Left ventricle myocardium inferior (tissue), 1 donor: ENCODE results near the gene SLC5A11. TPM values are rescaled to one million over a fixed set of nuclear protein-coding genes. Genes with fewer than 3 reads are reported as not detected.

Experiments used
- DNase-seq: peaks from one replicate; pipeline ENCODE4 v3.0.0-alpha.2; 2020
- H3K27ac ChIP-seq: fragments of 200-600 bp; replicated peaks from 2 replicates; pipeline ENCODE4 v1.8.0; 2021
- H3K27me3 ChIP-seq: fragments of 200-600 bp; 2 replicates; pipeline ENCODE4 v1.8.0; 2021; ENCODE audit warnings: low read depth
- H3K36me3 ChIP-seq: fragments of 200-600 bp; 2 replicates; pipeline ENCODE4 v1.8.0; 2021
- H3K4me1 ChIP-seq: fragments of 200-600 bp; 2 replicates; pipeline ENCODE4 v1.8.0; 2021
- H3K4me3 ChIP-seq: fragments of 200-600 bp; 2 replicates; pipeline ENCODE4 v1.8.0; 2021; ENCODE audit warnings: mild to moderate bottlenecking, moderate library complexity
- H3K9me3 ChIP-seq: fragments of 200-600 bp; replicated peaks from 2 replicates; pipeline ENCODE4 v1.8.0; 2021
- CTCF ChIP-seq: fragments of 200-600 bp; IDR thresholded peaks from 2 replicates; pipeline ENCODE4 v1.8.0; 2021; ENCODE audit warnings: antibody characterized with exemption, mild to moderate bottlenecking, borderline replicate concordance
- intact Hi-C: fragments of 100-400 bp; cut with micrococcal nuclease; formaldehyde crosslinking; loops from one replicate; pipeline ENCODE4 v1.11.0; 2022
- total RNA-seq: library from RNA; stranded (reverse); fragmentation: NEBNext Ultra II Directional; extraction: Animal tissue kit (Norgen Biotek cat#: 25700); gene quantifications from one replicate; pipeline ENCODE4 v1.2.1, GENCODE V29; 2021
- donor health status: DM: no; HTN: yes; CAD: no; lungs with severe emphysema.

The SLC5A11 gene
- total RNA-seq, 1 donor from 2014 or later: 0.14 TPM

- no peaks in the 10 kb centered on the region for H3K27me3 ChIP-seq
- H3K27ac ChIP-seq: no peak overlapping the region
- no peaks in the 10 kb centered on the region for H3K4me1 ChIP-seq
- peaks cover 95% of the 10 kb centered on the region for H3K36me3 ChIP-seq
- H3K9me3 ChIP-seq: no peaks in the 10 kb centered on the region
- no peak overlapping the region for H3K4me3 ChIP-seq
- no peak for TF ChIP-seq CTCF
- no peak for DNase-seq
- intact Hi-C loops: no loop called here
Measured at GRCh38 chr16:24946155-24946554, 100.4 kb downstream of the SLC5A11 start.

DNA sequence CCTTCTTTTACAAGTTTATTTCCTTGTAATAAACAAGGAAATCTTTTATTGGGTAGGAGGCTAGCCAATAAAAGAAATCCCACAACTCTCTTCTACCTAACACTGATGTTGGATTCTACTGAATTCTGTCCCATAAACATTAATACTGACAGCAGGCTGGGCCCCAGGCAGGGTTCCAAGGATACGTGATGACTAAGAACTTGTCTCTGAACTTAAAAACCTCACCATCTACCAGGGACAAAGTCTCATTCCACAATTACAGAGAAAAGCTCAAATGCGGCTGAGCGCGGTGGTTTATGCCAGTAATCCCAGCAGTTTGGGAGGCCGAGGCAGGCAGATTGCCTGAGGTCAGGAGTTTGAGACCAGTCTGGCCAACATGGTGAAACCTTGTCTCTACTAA is 104.5 kb downstream of the SLC5A11 start:
- peaks cover 97% of the 10 kb centered on the region for H3K36me3 ChIP-seq
- no peak for DNase-seq
- H3K27me3 ChIP-seq: no peaks in the 10 kb centered on the region
- TF ChIP-seq CTCF: no peak
- H3K4me3 ChIP-seq: no peak overlapping the region
- intact Hi-C loops: no loop called here
- no peaks in the 10 kb centered on the region for H3K4me1 ChIP-seq
- no peak overlapping the region for H3K27ac ChIP-seq
- no peaks in the 10 kb centered on the region for H3K9me3 ChIP-seq

GRCh38 chr16:24953306-24953705 is 107.5 kb downstream of the SLC5A11 start:
- H3K27me3 ChIP-seq: no peaks in the 10 kb centered on the region
- peaks cover 11% of the 10 kb centered on the region for H3K4me1 ChIP-seq
- intact Hi-C loops: no loop called here
- no peaks in the 10 kb centered on the region for H3K9me3 ChIP-seq
- DNase-seq: no peak
- no peak for TF ChIP-seq CTCF
- no peak overlapping the region for H3K4me3 ChIP-seq
- H3K27ac ChIP-seq: no peak overlapping the region
- peaks cover 100% of the 10 kb centered on the region for H3K36me3 ChIP-seq

GRCh38 chr16:24953721-24954120 is 108.0 kb downstream of the SLC5A11 start:
- peaks cover 100% of the 10 kb centered on the region for H3K36me3 ChIP-seq
- intact Hi-C loops: no loop called here
- H3K4me3 ChIP-seq: no peak overlapping the region
- no peak for DNase-seq
- no peaks in the 10 kb centered on the region for H3K27me3 ChIP-seq
- no peak for TF ChIP-seq CTCF
- H3K9me3 ChIP-seq: no peaks in the 10 kb centered on the region
- H3K27ac ChIP-seq: no peak overlapping the region
- H3K4me1 ChIP-seq: peaks cover 12% of the 10 kb centered on the region

DNA sequence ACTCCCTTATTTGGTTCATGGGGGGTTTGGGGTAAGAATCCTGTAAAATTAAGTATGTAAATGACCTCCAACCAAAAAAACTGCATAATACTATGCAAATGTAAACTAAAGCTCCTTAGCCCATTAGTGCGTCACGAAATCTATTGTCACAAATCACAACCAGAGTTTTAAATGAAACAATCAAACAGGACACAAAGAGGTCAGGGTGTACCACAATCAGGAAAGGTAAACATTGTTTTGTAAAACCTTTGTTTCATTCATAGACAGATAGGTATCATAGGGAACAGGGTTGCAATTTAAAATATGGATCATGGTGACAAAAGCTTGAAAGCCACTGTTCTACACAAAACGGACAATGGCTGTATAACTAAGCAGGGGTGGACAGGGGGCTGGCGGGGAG is 108.4 kb downstream of the SLC5A11 start:
- Histone ChIP-seq H3K27me3 (no peaks in the 10 kb centered on the region), H3K9me3 (no peaks in the 10 kb centered on the region), H3K4me3 (no peak overlapping the region), H3K4me1 (peaks cover 12% of the 10 kb centered on the region), H3K36me3 (peaks cover 100% of the 10 kb centered on the region), H3K27ac (no peak overlapping the region)
- no peak for TF ChIP-seq CTCF
- DNase-seq: no peak
- intact Hi-C loops: no loop called here
